ENCODE results near the gene LMF1. TPM values are rescaled to one million over a fixed set of nuclear protein-coding genes. Genes with fewer than 3 reads are reported as not detected.

LMF1 gene
- total RNA-seq, 1 donor from 2014 or later = 10.2 TPM

- no peak for FAIRE-seq
- no peak for DNase-seq (ENCODE audit: low spot score in 2 of 2)
These were observed 37.9 kb downstream of the LMF1 start for GRCh38 chr16:932831-933330.

GRCh38 chr16:931626-932500 lies 38.9 kb downstream of the LMF1 start:
- no peak for DNase-seq (ENCODE audit: low spot score in 2 of 2)
- no peak for FAIRE-seq

GRCh38 chr16:931171-931570 lies 39.6 kb downstream of the LMF1 start:
- no peak for FAIRE-seq
- DNase-seq (ENCODE audit: low spot score in 2 of 2) = no peak

- DNase-seq (ENCODE audit: low spot score in 2 of 2) = no peak
- FAIRE-seq = no peak
These were observed 40.3 kb downstream of the LMF1 start for GRCh38 chr16:930511-930910.

- no peak for DNase-seq (ENCODE audit: low spot score in 2 of 2)
- no peak for FAIRE-seq
These were observed 40.7 kb downstream of the LMF1 start for GRCh38 chr16:930076-930475.

GRCh38 chr16:929227-930073 lies 41.3 kb downstream of the LMF1 start:
- FAIRE-seq = no peak
- DNase-seq (ENCODE audit: low spot score in 2 of 2) = no peak

GRCh38 chr16:928526-928925 lies 42.3 kb downstream of the LMF1 start:
- DNase-seq (ENCODE audit: low spot score in 2 of 2) (no peak), FAIRE-seq (no peak)

- no peak for FAIRE-seq
These were observed 42.9 kb downstream of the LMF1 start for GRCh38 chr16:927931-928330.

GRCh38 chr16:927406-927805 lies 43.4 kb downstream of the LMF1 start:
- no peak for FAIRE-seq

More at GRCh38 chr16:927931-928330, 42.9 kb downstream of the LMF1 start:
- DNase-seq (ENCODE audit: low spot score in 2 of 2) = no peak

GRCh38 chr16:926715-927114 lies 44.1 kb downstream of the LMF1 start:
- DNase-seq (ENCODE audit: low spot score in 2 of 2) = no peak
- FAIRE-seq = no peak

More at GRCh38 chr16:927406-927805, 43.4 kb downstream of the LMF1 start:
- DNase-seq (ENCODE audit: low spot score in 2 of 2) = no peak

GRCh38 chr16:924806-925205 lies 46.0 kb downstream of the LMF1 start:
- DNase-seq (ENCODE audit: low spot score in 2 of 2) = no peak
- FAIRE-seq = no peak

GRCh38 chr16:924063-924462 lies 46.7 kb downstream of the LMF1 start:
- FAIRE-seq (no peak), DNase-seq (ENCODE audit: low spot score in 2 of 2) (no peak)

GRCh38 chr16:923184-923583 lies 47.6 kb downstream of the LMF1 start:
- no peak for FAIRE-seq
- DNase-seq (ENCODE audit: low spot score in 2 of 2) = no peak

GRCh38 chr16:922051-922450 lies 48.7 kb downstream of the LMF1 start:
- no peak for DNase-seq (ENCODE audit: low spot score in 2 of 2)

GRCh38 chr16:921321-921905 lies 49.4 kb downstream of the LMF1 start:
- no peak for FAIRE-seq
- DNase-seq (ENCODE audit: low spot score in 2 of 2) = no peak

More at GRCh38 chr16:922051-922450, 48.7 kb downstream of the LMF1 start:
- FAIRE-seq = no peak

- FAIRE-seq = no peak
These were observed 50.1 kb downstream of the LMF1 start for GRCh38 chr16:920717-921116.

GRCh38 chr16:920051-920681 lies 50.6 kb downstream of the LMF1 start:
- no peak for DNase-seq (ENCODE audit: low spot score in 2 of 2)
- FAIRE-seq = no peak

More at GRCh38 chr16:920717-921116, 50.1 kb downstream of the LMF1 start:
- no peak for DNase-seq (ENCODE audit: low spot score in 2 of 2)

- no peak for FAIRE-seq
These were observed 51.1 kb downstream of the LMF1 start for GRCh38 chr16:919658-920050.

GRCh38 chr16:918741-919657 lies 51.8 kb downstream of the LMF1 start:
- DNase-seq (ENCODE audit: low spot score in 2 of 2) (no peak), FAIRE-seq (no peak)

More at GRCh38 chr16:919658-920050, 51.1 kb downstream of the LMF1 start:
- DNase-seq (ENCODE audit: low spot score in 2 of 2) = no peak

Data from frontal cortex (tissue), 4 donors.